ENCODE measurements around the gene PARS2.

- TF ChIP-seq POLR2A (IDR thresholded peaks at IDR 0.05; ENCODE audit: low read depth, low read length), result no peak
- no peak for TF ChIP-seq CTCF (conservative IDR thresholded peaks at IDR 0.05; ENCODE audit: low read depth, low read length)
- no peak for TF ChIP-seq RFX5 (IDR thresholded peaks at IDR 0.05; ENCODE audit: low read depth, low read length)
- TF ChIP-seq USF2 (IDR thresholded peaks at IDR 0.05; ENCODE audit: low read depth, low read length), result no peak
- no peak for TF ChIP-seq SMC3 (IDR thresholded peaks at IDR 0.05; ENCODE audit: low read depth, low read length)
- no peak for TF ChIP-seq CHD1 (IDR thresholded peaks at IDR 0.05; ENCODE audit: low read depth, low read length)
Measured at GRCh38 chr1:54738244-54738643, 26.1 kb downstream of the PARS2 start.
